ENCODE results near the gene PHLDA1.
A peak's percentile ranks its signal among the peaks of the same experiment; 100 is the strongest.

The PHLDA1 gene

DNA sequence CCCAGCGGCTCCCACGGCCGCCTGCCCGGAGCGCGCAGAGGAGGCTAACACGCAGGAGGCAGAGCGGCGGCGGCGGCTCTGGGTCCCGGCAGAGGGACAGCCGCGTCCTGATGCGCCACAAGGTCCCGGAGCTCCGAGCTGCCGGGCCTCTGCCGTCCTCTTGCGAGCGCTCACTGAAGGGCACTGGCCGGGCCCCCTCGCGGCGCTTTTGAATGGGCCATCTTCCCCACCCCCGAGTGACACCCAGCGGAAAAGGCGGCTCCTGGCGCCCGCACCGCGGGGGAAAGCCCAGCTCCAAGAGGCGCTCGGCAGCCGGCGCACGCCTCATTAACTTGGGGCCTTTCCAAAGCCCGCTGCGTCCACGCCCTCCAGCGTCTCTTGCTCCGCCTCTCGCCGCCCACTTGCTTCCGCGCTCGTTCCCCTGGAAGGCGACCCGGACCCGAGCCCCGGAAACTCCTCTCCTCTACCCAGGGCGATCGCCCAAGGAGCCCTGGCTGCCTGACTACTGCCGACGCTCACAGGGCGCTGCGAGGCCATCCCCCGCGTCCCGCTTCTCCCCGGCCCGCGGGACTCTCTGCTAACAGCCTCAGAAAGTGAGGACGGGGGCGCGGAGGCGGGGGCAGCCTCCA, at the start of gene PHLDA1:
TSS of gene PHLDA1 (minus strand) at position 363 of the 629 bp plus-strand sequence.
- DNase-seq (ENCODE audit: low read depth, low spot score), result peak; percentile 98

DNA sequence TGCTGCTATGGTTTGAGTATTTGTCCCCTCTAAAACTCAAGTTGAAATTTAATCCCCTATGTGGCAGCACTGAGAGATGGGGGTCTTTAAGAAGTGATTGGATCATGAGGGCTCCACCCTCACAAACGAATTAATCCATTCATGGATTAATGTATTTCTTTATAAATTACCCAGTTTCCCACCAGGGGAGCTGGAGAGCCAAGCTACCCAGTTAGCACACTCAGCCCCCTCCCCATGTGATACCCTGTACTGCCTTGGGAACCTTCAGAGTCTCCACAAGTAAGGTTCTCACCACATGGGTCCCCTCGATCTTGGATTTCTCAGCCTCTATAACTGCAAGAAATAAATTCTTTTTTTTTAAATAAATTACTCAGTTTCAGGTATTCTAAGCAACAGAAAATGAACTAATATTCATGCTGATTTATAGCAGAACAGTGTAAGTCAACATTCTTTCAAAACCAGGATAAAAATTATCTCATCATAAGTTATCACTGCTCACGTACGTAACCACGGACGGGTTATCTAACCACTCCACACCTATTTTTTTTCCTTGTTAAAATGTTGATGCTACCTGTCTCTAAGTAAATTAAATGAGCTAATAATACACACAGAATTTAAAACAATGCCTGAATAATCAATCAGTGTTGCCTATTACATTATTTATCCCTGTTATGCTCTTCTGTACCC, 49.3 kb upstream of the PHLDA1 start:
- peak; percentile 33 for DNase-seq (ENCODE audit: low read depth, low spot score)

DNA sequence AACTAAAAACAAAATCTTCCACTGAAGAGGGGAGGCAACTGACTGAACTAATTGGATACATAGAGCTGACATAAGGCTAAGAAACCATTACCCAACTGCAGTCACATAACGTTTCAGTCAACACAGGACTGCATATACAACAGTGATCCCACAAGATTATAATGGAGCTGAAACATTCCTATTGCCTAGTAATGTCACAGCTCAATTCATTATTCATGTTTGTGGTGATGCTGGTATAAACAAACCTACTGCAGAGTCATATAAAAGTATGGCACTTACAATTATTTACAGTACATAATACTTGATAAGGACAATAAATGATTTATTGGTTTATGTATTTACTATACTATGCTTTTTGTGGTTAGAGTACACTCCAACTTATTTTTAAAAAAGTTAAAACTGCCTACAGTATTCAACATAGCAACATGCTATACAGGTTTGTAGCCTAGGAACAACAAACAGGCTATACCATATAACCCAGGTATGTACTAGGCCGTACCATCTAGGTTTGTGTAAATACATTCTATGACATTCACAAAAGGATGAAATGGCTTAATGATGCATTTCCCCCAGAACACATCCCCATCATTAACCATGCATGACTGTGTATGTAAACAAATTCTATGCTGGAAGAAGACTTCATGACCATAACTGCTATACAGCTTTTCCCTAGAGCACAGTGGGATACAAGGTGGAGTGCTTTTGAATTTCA, 48.6 kb upstream of the PHLDA1 start:
- DNase-seq (ENCODE audit: low read depth, low spot score), result no peak

DNA sequence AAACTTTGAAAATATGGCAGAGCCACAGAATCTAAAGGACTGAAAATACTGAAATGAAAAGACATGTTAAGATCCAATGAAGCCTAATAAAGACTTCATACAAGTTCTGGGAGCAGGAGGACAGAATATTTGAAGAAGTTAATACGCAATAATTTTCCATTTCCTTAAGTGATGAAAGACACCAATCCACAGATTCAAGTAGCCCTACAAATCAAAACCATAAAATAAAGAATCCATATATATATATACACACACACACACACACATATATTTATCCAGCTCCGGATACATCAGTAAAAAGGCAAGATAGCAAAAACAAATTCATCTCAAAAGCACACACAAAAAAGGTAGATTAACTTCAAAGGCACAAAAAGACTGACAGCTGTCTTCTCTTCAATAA, 47.2 kb upstream of the PHLDA1 start:
- DNase-seq (ENCODE audit: low read depth, low spot score), result no peak

DNA sequence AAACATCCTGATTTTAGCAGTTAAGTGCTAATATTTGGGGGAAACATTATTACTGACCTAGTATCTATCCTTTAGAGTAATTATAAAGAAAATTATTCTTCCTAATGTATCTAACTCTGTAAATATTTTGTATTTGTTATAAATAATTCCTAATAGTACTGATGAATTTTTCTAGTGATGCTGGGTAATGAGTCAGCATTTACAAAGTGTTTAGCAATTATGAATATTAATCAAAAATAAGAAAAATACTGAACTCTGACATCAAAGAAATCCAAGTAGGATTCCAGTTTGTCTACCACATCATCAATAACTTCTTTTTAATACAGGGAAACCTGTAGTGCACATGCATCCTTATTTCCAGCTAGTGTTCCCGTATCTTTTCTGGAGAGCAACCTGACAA, 43.9 kb upstream of the PHLDA1 start:
- DNase-seq (ENCODE audit: low read depth, low spot score), result no peak

DNA sequence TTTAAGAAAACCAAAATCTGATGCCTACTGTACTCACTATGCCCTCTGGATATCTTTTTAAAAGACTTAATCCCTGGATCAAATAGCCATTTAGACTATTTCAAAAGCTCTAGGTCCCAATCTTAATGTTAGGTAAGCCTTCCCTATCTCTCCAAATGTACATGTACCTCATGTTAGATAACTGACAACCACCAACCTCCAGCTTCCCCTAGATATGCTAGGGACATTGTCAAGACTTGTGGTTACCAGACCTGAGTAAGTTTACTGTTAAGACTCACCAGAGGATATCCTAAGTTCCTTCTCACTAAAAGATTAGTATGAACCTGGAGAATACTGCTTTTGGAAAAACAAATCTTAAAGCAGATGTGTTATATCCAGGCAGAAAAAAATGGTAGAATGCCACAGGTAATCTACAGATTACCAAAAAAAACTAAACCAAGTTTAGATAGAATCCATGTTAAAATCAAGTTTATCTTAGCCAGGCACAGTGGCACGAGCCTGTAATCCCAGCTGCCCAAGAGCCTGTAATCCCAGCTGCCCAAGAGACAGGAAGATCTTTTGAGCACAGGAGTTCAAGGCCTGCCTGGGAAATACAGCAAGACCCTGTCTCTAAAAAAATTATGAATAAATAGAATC, 43.2 kb upstream of the PHLDA1 start:
- no peak for DNase-seq (ENCODE audit: low read depth, low spot score)

DNA sequence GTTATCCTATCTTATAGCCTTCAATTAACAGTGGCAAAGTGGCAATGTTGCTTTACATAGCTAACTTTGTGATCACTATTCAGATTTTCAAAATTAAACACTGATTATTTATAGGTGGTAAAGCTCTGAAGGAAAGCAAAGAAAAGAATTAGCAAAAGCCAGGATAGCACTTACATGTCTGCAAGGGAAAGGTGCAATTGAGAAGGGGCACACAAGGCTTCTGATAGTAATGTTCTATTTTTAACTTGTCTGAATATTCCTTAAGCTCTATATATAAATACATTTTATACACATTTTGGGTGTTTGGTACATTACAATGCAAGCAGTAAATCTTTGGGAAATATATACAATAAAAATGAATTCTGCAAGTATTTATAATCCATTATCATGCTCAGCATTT, 42.0 kb upstream of the PHLDA1 start:
- DNase-seq (ENCODE audit: low read depth, low spot score), result no peak

DNA sequence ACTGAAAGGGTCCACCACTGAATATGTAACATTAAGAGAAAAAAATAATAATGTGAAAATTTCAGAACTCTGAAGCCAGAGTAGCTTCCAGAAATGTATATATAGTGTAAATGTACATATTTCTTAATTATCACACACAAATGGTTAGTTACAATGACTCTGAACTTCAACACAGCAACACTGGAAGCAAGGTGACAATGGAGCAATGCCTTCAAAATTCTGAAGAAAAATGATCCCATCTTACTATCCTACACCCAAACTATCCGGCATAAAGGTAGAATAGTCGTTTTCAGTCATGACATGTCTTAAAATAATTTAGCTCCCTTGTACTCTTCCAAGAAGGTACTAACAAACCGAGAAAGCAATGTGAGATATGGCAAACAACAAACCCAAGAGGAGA, 41.0 kb upstream of the PHLDA1 start:
- no peak for DNase-seq (ENCODE audit: low read depth, low spot score)

DNA sequence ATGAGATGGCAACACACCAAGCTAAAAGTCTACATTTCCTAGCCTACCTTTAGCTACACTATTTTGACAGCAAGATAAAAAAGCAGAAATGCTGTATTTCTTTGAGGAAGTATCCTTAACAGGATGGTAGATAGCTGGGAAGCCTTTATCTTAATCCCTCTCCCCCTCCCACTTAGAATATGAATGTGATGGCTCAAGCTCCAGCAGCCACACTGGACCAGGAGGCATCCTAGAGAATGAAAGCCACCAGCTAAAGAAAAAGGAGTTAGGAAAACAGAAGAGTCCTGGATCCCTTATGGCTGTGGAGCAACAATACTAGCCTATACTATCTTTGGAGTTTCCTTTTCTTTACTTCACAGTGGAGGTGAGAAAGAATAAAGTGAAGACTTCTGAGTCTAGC, 37.8 kb upstream of the PHLDA1 start:
- DNase-seq (ENCODE audit: low read depth, low spot score), result no peak

DNA sequence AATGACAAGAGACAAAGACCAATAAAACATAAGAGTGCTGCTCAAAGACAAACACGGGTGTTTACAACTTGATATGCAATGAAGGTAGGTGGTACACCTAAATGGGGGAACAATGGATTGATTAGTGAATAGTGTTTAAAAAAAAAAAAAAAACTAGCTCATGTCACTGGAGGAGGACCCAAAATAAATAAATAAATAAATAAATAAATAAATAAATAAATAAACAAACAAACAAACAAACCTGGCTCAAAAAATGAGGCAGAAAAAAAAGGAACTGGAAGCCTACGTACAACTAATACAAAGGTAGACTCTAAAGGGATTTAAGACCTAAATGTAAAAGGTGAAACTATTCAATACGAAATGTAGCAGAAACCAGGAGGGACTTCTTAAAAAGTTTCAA, 34.3 kb upstream of the PHLDA1 start:
- no peak for DNase-seq (ENCODE audit: low read depth, low spot score)

DNA sequence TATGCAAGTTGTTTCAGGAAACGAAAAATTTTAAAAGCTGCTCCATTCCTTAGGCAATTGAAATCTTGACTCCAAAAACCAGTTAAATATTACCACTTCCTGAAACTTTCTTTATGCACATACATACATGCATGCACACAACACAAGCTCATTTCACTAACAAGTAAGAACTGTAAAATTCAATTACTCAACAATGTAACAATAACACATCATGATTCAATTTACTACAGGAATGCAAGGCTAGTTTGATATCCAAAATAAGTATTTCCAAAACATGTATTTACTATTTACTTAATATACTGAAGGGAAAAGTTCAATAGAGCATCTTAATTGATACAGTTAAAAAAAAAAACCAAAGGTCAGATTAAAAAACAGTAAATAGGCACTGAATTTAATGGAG, 33.3 kb upstream of the PHLDA1 start:
- no peak for DNase-seq (ENCODE audit: low read depth, low spot score)

DNA sequence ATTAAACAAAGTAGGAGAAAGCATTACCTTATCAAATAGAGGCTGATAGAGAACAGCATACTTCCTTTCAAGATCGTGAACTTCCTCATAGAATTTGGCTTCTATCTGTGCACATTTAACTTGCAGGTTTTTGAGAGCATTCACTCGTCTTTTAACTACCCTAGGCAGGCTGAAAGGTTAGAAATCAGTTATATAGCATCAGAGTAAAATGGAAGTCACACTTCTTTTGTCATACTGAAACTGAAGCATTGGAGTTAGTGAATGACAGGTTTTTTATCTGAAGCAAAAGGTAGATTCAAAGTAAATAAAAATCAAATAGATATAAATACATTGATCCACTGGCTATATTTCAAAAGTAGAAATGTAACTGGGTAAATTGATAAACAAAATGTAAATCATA, 28.5 kb upstream of the PHLDA1 start:
- DNase-seq (ENCODE audit: low read depth, low spot score), result no peak

DNA sequence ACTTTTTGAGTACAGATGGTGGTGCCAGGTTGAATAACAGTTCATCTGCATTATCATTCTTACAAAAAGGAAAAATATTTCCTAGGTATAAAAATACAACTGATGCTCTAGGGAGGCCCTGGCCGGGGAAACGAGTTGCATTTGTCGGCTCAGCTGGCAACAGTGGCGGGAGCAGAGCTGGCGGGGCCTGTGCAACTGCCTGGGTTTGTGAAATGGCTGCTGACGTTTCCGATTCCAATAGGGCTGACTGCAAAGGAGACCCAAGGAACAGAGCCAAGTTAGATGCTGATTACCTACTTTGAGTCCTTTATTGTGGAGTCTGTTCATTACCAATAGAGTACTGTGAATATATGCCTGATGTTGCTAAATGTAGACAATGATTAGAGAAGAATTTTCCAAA, 25.8 kb upstream of the PHLDA1 start:
- DNase-seq (ENCODE audit: low read depth, low spot score), result no peak

DNA sequence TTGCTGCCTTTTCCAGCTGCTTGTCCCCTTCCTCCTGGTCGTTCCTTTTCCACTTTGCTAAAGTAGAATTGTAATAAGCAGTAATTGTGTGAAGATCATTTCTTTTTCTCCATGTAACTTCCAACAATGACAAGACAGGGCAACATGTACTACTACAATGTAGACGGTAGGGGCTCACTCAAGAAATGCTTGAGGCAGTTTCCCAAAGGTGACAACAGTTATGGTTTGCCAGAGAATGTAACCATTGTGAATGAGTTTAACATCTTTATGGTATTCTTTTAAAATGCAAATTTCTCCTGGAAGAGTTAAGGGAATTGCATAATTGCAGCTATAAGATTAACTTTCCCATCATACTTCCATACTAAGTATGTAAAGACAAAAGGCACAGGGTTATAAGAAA, 23.8 kb upstream of the PHLDA1 start:
- no peak for DNase-seq (ENCODE audit: low read depth, low spot score)

DNA sequence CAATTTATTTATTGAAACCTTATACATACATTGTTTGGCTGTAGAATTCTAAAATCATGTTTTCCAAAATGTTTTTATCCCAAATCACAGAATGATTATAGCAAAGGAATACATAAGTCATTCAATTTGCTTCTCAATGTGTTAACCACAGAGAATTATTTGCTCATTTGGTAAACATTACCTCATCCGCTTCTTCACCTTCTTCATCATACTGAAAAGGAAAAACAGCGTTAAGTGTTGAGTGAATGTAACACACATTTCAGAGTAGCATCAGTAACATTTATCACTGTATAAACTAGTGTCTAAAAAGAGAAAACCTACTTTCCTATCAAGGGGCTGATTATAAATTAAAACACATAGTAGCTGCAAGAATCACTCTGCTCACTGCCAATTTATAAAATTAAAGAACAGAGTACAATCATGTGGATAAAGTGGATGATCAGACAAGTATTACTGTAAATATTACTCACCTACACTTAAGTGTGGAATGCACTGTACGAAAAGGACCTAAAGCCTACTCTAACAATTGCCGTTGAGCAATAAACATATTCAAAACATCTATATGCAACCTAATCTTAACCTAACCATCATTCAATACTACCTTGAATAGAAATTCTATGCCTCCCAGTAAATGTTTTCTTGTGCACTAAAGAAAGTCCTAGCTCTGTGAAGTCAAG, 18.1 kb upstream of the PHLDA1 start:
- no peak for DNase-seq (ENCODE audit: low read depth, low spot score)

DNA sequence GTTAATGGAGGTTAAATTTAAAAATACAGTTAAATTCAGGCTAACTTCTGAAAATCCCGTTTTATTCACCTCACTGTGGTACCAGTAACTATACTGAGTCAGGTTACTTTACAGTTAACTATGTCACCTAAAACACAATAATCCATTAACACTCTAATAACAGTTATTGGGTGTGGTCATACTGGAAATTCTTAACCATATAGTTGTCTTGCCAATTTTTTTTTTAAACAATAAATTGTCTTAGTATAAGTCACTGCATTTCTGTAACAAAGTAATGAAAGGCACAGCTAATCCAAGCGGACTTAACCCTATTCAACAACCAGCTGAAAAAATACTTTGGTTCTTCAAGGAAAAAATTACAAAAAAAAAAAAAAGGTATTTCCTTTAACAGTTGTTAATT, 16.2 kb upstream of the PHLDA1 start:
- no peak for DNase-seq (ENCODE audit: low read depth, low spot score)

DNA sequence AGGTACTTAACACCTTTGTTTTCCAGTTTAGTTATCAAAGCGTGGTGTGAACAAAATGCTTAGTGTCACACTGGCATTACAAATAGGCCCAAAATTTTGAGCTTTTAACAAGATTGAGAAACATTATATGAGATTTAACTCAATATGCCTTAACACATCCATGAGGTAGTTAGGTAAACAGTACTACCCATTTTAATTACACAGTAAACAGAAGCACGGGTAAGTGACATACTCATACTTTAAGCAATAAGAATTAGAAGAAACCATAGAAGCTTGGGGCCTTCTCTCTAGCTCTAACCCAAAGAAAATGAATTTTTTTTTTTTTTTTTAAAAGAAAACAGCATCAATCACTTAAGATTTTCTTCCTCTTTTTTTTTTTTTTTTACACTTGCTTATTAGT, 15.5 kb upstream of the PHLDA1 start:
- no peak for DNase-seq (ENCODE audit: low read depth, low spot score)

DNA sequence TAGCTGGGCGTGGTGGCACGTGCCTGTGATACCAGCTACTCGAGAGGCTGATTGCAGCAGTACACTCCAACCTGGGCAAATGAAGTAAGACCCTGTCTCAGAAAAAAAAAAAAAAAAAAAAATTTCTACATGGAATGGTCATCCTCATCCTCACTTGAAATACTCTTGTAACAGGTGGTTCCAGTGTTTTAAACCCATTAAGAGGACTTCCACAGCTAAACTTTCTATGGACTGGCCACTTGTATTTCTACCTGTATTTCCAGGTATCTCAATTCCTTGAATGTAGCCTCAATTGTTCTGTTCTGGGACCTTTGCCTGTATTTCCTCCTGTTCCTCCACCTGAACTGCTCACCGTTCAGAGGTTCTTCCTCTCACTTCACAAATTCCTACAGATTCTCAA, 11.8 kb upstream of the PHLDA1 start:
- DNase-seq (ENCODE audit: low read depth, low spot score), result no peak

DNA sequence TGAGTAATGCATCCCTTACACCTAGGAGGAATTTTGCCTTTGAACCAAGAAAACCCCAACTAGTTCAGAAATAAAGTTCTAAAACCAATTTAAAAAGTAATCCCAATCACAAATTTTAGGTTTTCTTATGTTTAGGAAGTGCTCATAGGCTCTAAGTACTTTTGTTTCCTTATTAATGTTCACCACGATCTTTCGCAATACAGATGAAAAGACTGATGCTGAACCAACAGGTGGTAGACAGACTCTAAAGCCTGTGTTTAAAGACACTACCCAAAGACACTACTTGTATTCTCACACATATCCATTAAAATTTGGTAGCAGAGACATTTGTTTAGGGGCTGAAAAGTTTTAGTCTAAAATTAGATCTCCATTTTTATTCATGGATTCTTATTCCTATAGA, 10.6 kb upstream of the PHLDA1 start:
- DNase-seq (ENCODE audit: low read depth, low spot score), result no peak

DNA sequence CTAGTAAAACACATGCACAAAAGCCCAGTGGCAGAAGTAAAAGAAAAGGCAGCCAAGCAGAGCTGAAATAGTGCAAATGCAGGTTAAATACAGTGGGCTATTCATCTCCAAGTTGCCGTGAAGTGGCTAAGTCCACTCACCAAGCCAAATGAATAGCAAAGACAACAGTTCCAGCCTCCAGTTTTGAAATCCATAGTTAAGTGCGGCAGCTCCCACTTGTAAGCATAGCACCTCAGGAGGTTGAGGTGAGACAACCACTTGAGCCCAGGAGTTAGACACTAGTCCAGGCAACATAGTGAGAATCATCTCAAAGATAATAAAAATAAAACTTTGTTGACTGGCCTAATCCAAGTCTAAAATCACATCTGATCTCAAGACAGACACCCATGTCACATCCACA, 9.8 kb upstream of the PHLDA1 start:
- no peak for DNase-seq (ENCODE audit: low read depth, low spot score)

DNA sequence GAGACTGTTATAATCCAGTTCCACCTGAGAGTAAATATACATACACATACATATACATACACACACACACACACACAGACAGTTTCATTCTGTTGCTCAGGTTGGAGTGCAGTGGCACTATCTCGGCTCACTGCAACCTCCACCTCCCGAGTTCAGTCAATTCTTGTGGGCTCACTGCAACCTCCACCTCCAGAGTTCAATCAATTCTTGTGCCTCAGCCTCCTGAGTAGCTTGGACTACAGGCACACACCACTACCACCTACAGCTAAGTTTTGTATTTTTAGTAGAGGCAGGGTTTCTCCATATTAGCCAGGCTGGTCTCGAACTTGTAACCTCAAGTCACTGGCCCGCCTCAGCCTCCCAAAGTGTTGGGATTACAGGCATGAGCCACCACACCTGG, 8.9 kb upstream of the PHLDA1 start:
- no peak for DNase-seq (ENCODE audit: low read depth, low spot score)

DNA sequence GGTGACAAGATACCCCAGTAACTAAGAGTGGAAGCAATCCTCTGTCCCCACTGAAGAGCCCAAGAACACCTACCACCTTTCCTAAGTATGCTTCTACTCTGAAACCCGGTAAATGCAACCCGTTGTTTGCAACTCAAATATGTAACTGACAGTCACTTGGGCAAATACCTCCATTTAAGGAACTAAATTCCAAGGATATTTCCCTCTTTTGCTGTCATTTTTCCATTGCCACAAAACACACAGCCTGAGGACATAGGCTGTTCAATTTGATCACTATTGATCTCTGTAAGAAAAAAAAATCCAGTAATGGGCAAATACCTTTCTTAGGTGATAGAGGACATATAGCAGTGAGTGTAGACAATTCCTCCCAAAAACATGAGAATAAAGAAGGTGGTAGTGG, 6.6 kb upstream of the PHLDA1 start:
- no peak for DNase-seq (ENCODE audit: low read depth, low spot score)
